ENCODE results near the gene PCBP3. TPM values are rescaled to one million over a fixed set of nuclear protein-coding genes. Genes with fewer than 3 reads are reported as not detected.
"Not testable (repeated sequence)": the region's sequence is repeated elsewhere in the genome, so short reads cannot be mapped to it uniquely, and the experiment has no call there.

Gene PCBP3
- total RNA-seq, 2 donors from 2014 or later, result 2.3 to 2.5 TPM

DNA sequence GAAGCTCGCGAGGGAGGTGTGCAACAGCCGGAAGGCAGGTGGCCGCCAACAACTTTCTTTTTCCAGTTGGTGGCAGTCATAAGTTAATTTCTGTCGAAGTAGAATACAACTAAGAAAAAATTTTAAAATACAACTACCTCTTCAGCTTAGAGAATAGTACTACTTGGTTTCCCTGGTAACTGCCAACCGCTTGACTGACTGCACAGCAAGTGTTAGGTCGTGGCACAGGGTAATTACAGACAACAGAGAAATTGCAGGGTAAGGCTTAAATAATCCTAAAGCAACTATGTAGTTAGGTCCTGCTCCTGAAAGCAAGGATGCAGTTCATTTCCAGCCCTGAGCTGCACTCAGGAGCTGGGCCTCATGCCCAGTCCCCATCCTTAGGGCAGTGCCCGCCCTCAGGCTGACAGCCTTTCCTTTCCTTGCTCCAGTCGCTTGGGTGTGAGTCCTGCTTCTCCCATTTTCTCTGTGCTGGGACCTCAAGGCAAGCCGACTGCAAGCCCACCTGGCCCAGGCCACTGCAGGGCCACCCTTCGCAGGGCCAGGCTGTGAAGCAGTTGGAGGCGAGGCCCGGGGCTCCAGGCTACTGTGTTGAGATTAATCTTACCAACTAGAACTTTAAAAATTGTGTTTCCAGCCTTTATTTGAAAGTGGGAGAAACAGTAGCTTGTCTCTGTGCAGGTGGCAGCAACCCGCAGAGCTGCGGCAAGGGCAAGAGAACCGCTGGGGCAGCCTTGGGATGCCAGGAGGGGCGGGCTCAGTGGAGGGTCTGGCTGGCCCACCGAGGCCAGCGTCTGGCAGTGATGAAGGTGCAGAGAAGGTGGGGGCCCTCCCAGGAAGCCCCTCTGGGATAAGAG lies 148.3 kb downstream of the PCBP3 start:
- ATAC-seq, result no peak
- intact Hi-C loops (cut with DNase I, micrococcal nuclease), result no loop called here
- DNase-seq, result no peak

DNA sequence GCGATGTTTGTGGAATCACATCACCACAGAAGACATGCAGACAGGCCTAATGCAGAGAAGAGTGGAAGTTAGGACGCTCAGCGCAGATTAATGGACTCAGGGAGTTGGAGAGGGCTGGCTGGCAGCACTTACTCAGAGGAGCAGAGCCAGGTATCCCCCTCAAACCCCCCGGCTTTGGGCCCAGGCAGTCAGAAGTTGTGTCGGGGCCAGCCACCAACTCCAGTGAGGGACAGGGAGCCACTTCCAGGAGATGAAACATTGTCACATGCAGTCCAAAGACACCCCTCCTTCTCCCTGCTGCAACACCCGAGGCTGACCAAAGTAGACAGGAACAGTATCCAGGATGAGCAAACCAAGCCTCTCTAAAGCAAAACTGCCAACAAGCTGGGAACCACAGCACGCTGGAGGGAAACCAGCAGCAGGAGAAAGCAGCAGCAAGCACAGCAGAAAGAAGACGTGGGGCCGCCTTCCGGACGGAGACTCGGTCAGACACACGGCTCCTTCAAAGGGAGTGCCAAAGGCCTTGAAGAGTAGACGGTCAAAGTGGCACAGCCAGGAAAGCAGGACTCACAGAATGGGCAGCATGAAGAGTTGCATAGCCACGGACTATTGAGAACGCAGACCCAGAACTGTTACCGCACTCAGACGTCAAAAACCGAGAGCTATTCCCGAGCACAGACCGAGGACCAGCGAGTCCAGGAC lies 149.3 kb downstream of the PCBP3 start:
- ATAC-seq, result no peak
- no peak for DNase-seq
- intact Hi-C loops (cut with DNase I, micrococcal nuclease), result no loop called here

DNA sequence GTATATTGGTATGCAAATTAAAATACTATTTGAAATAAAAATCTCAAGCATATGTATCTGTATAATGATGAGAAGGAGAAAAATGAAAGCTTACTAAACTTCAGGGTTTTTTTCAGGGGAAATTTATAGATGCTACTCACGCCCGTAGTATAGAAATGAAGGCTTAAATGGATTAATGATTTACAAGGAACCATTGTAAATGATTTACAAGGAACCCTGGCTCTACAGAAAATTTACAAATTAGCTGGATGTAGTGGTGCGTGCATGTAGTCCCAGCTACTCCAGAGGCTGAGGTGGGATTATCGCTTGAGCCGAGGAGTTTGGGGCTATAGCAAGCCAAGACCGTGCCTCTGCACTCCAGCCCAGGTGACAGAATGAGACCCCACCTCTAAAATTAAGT lies 150.5 kb downstream of the PCBP3 start:
- intact Hi-C loops (cut with DNase I, micrococcal nuclease), result no loop called here
- DNase-seq (no peak), ATAC-seq (peak; percentile 66)

DNA sequence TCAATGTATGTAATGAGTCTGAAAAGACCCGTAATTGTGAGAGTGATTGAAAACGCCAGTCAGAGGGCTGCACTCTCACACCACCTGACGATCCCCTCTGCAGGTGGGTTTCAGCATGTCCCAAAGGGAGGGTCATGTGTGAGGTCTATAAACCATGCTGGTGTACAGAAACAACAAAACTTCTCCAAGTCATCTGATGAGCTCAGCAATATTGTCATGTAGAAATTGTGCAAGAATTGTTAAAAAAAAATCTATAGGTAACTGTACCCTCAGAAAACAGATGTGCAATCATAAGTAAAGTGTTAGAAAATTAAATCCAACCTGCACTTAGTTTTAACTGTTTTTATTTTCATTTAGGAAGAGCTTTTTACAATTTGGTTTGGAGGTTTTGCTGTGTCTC lies 152.5 kb downstream of the PCBP3 start:
- no peak for ATAC-seq
- DNase-seq, result no peak
- intact Hi-C loops (cut with DNase I, micrococcal nuclease), result no loop called here

DNA sequence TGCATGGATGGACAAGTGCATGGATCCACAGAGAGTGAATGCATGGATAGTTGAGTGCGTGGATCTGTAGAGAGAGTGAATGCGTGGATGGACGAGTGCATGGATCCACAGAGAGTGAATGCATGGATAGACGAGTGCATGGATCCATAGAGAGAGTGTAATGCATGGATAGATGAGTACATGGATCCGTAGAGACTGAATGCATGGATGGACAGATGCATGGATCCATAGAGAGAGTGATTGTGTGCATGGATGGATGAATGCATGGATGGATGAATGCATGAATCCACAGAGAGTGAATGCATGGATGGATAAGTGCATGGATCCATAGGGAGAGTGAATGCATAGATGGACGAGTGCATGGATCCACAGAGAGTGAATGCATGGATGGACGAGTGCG lies 153.8 kb downstream of the PCBP3 start:
- intact Hi-C loops (cut with DNase I, micrococcal nuclease), result no loop called here
- DNase-seq (no peak), ATAC-seq (no peak)

DNA sequence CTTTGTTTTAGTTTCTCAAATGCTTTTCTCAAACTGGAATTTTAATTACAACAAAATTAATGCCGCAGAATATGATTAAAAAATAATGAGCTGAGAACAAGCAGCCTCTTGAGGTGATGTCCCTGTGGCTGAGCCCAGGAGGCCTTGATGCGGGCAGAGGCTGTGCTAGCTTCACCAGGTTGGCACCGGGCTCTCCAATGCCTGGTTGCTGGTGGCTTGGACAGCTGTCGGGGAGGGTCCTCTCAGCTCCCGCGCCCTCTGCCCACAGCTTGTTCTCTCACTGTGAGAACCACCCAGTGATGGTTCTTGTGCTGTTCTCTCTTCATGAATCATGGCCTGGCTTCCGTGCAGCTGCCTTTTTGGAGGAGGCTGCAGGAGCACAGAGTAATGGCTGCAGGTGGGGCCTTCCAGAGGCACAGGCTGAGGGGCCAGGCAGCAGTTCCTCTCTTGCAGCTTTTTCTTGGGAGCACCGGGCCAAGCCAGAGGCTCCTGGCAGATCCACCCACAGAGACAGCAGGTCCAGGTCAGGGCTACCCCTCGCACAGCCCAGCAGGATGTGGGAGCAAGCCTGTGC lies 156.3 kb downstream of the PCBP3 start:
- intact Hi-C loops (cut with DNase I, micrococcal nuclease), result no loop called here
- ATAC-seq (no peak), DNase-seq (no peak)

DNA sequence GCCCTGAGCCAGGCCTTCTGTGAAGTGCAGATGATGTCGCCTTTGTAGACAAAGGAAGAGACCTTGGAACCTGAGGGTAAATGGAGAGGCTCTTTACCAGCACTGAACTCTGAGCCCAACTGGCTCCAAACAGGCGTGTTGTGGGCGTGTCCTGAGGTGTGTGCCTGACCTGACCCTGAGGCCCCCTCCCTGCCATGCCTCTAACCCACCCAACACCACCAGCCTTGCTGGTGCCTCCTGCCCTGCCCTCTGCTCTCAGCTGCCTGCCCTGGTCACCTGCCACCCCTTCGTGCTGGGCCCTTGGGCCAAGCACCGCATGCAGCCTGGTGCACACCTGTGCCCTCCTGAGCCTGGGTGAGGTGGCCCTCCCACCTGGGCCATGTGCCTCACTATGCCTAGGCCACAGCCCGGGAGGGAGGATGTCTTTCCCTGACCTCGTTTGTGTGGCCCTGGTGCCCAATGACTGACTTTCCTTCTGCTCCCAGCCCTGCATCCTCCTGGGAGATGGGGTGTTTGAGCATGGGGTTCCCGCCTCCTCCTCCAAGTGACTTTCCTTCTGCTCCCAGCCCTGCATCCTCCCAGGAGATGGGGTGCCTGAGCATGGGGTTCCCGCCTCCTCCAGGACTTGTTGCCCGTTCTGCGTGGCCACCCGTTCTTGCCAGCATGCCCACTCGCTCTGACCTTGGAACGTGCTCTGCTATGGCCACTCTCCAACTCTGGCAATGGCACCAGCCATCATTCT lies 157.0 kb downstream of the PCBP3 start:
- intact Hi-C loops (cut with DNase I, micrococcal nuclease), result no loop called here
- ATAC-seq, result no peak

DNA sequence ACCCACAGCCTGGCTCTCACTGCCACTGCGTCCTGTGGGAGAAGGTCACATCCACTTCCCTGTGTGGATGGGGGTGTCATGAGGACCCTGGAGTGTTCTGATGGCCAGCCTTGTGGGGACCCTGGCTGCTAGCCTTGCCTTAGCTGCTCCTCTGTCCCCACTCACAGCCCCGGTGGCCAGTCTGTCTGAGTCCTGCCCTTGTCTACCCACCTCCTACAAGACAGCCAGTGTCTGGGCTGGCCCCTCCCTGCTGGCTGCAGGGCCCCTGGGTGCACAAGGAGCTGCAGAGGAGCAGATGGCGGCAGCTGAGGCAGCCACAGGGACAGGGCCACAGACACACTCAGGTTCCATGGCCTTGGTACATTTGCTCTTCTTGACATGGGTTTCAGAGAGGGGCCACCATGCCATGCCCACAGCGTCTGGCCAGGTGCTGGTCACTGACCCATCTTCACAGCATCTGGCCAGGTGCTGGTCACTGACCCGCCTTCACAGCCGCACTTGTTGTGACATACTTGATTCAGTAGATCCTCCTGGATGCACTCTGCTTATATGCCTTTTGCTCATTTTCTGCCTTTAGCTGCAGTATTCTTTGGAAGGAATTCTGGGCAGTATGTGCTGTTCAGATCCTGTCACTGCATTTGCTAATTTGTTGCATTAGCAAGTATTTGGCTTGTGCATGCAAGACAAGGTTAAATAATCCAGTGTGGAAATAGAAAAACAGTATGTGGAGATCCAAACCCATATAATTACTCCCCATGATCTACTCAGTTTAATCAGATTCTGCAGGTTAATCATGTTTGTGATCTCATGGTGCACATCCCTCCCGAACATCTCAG lies 157.8 kb downstream of the PCBP3 start:
- DNase-seq, result no peak
- ATAC-seq, result no peak
- intact Hi-C loops (cut with DNase I, micrococcal nuclease), result no loop called here

More for the DNA sequence above, 157.0 kb downstream of the PCBP3 start:
- no peak for DNase-seq

DNA sequence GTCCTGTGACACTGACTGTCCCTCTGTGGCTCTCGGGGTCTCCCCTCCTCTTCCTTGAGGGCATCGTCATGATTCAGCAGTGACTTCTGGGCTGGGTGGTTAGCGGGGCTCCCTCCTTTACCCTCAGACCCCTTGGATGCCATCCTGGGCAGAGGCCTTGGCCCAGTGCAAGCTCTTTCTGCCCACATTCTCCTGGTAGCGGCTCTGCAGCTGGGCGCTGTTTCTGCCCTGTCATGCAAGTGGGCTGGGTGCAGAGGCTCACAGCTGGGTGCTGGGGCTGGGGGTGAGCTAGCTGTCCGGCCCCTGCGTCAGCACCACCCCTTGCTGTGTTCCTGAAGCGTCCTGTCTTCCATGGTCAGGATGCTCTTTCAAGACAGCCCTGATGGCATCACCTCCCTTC lies 158.5 kb downstream of the PCBP3 start:
- intact Hi-C loops (cut with DNase I, micrococcal nuclease), result no loop called here
- no peak for ATAC-seq

DNA sequence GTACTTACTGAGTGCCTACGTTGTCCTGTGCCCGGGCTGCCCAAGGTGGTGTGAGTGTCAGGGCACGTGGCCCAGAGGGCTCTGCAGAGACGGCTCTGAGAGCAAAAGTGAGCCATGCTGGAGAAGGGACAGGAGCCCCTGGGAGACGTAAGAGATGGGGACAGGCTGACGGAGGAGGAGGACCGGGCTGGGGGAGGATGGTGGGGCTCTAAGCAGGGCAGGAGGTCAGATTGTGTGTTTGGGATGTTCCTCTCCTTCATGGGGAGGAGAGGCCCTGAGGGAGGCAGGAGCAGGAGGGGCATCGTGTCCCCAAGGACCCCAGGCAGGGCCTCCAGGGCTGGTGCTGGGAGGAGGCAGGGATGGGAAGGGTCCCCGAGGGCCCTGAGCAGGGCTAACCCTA lies 158.9 kb downstream of the PCBP3 start:
- intact Hi-C loops (cut with DNase I, micrococcal nuclease), result no loop called here
- DNase-seq, result no peak

More for the DNA sequence above, 158.5 kb downstream of the PCBP3 start:
- DNase-seq, result no peak

DNA sequence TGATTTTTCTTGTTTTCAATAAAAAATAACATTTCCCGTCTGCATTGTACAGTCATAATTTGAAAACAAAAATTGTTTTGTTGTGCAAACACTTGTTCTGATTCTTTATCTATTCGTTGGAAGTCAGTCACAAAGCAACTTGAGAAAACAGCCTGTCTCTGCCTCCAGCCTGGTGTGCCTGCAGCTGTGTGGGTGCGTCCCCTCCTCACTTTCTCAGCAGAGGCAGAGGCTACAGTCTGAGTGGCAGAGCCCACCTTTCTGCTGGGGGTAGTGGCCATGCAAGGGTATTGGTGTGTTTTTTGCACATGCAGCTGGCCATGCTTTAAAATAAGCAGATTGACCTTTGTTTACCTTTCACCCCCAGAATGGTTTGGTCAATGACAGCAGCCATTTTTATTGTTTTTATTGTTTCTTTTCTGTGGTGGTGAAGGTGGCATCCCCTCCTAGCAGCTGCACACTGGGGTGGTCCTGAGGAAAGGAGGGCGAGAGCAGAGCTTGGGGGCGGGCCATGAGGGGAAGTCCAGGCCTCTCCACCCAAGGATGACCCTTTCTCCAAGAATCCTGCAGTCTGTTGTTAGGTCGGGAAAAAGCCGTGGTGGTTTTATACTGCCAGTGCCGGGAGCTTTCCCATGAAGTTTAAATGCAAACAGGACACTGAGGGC lies 159.6 kb downstream of the PCBP3 start:
- DNase-seq (no peak), ATAC-seq (no peak)
- intact Hi-C loops (cut with DNase I, micrococcal nuclease), result no loop called here

More for the DNA sequence above, 158.9 kb downstream of the PCBP3 start:
- no peak for ATAC-seq

DNA sequence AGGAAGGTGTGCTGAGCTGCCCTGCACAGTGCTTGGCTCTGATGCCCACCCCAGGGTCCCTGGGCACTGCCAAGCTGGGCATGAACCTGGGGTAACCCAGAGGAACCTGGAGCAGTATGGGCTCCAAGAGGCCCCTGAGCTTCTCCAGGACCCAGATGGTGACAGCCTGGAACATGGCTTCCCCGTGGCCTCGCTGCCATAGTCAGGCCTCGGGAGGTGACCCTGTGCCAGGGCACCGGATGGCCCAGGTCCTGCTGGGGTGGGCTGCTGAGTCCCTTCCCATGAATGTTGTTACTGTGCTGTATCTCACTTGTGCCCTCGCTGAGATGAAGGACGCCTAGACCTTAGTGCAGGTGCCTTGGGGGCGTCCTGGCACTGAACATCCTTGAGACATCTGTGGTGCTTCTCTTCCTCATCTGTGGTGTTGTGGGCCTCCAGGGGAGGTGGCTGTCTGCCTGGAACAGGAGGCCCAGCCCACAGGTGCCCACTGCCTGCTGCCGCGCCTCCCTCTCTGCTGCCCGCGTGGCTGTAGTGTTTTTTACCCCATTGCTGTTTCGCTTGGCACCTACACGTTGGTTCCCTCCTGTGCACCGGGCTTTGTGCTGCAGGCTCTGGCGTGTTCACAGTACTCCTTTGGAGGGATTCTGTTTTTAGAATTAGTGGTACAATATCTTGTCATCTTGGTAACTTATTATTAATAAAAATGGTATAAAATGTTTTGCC lies 160.3 kb downstream of the PCBP3 start:
- no peak for ATAC-seq
- intact Hi-C loops (cut with DNase I, micrococcal nuclease), result no loop called here
- DNase-seq, result no peak

DNA sequence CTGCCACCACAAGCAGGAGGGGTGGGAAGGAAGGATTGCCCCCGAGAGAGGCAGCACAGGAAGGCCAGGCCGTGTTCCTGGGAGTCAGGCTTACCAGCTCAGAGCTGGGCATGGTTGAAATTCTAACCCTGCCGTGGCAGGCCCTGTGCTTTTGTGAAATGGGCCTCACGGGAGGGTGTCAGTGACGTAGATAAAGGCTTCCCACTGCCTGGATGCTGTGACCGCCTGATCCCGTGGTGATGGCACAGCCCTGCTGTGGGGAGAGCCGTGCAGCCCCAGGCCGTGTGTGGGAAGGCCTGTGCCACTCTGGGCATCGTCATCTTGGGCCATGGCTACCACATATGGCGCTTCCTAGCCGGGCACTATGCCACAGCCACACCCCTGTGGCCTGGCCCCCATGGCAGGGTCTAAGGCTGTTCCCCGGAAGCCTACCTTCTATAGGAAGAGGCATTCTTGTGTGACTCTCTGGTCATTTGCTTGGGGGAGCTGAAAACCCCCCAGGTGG lies 161.3 kb downstream of the PCBP3 start:
- no peak for ATAC-seq
- DNase-seq, result no peak
- intact Hi-C loops (cut with DNase I, micrococcal nuclease), result no loop called here

DNA sequence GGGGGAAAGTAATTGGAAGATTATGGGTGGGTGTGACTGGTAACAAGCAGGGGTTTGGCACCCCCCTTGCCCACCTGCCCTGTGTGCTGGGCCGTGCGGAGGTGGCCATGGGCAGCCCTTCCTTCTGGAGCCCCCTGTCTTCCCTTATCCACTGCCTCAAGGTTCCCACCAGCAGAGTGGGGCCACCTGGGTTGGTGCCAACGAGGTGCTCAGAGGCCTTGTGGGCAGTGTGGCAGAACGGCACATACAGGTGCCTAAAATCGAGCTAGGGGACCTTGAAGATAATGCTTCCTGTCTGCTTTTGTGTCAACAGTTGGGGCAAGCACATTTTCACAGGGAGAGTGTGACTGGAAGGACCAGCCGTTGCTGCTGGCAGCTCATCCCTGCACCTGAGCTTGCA lies 161.8 kb downstream of the PCBP3 start:
- DNase-seq (no peak), ATAC-seq (no peak)
- intact Hi-C loops (cut with DNase I, micrococcal nuclease), result no loop called here

DNA sequence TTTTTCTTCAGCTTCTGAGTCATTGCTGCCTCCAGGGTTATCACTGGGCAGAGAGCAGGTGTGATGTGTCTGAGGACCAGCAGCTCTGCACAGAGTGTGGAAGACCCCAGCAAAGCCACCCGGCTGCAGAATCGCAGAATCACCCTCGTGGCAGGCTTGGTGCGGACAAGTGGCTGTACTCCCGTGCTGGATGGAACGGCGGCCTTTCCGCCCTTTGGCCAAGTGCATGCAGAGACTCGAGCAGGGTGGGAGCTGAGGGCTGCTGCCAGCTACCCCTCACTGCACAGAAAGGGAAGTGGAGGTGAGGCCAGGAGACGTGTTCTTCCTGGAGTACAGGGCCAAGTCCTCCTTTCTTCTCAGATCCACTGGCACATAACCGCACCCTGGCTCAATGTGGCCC lies 162.5 kb downstream of the PCBP3 start:
- intact Hi-C loops (cut with DNase I, micrococcal nuclease), result no loop called here
- DNase-seq (no peak), ATAC-seq (no peak)

DNA sequence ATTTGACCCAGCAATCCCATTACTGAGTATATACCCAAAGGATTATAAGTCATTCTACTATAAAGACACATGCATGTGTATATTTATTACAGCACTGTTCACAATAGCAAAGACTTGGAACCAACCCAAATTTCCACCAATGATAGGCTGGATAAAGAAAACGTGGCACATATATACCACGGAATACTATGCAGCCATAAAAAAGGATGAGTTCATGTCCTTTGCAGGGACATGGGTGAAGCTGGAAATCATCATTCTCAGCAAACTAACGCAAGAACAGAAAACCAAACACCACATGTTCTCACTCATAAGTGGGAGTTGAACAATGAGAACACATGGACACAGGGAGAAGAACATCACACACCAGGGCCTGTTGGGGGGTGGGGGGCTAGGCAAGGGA lies 165.1 kb downstream of the PCBP3 start:
- DNase-seq; intact Hi-C loops (cut with DNase I, micrococcal nuclease); ATAC-seq: not testable (repeated sequence)

DNA sequence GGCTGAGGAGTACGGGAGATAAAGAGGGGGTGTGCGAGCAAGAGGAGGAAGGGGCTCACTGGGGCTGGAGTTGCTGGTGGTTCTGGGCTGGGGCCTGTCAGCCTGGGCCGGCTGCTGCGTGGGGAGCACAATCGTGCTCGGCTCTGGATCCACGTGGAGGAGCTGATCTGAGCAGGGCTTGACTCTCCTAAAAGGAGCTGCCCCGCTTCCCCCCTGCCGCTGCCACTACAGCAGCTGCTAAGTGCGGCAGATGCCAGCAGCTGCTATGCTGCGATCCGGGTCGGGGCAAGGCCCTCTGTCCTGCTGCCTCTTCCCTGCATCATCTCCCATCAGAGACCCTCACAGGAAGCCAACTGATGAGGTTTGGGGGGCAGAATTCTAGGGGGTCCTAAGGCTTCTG lies 165.9 kb downstream of the PCBP3 start:
- ATAC-seq, result no peak
- intact Hi-C loops (cut with DNase I, micrococcal nuclease), result no loop called here
- no peak for DNase-seq
